HG02973 (cell line): ENCODE measurements around the gene ACSL1.

ENCODE experiments used
- ATAC-seq: cut with Tn5 transposase; IDR thresholded peaks from one replicate; pipeline ENCODE4 v1.9.1; 2021; ENCODE audit warnings: moderate library complexity; ENCODE audit not compliant: unreplicated experiment

The ACSL1 gene

DNA sequence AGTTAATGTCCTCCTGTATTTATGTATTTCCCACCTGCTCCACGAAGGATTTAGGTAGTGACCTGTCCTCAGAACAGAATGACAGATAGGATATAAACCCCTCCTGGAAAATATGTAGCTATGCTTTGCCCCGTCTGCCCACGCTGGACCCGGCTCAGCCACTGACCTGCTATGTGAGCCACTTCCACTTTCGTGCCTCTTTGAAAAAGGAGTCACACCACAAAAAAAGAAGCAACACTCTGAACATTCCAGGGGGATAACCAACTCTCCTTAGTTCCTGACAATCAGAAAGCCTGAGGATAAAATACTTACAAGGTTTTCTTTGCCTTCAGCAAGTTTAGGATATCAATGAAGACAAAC lies 11.1 kb downstream of the ACSL1 start:
- no peak for ATAC-seq

DNA sequence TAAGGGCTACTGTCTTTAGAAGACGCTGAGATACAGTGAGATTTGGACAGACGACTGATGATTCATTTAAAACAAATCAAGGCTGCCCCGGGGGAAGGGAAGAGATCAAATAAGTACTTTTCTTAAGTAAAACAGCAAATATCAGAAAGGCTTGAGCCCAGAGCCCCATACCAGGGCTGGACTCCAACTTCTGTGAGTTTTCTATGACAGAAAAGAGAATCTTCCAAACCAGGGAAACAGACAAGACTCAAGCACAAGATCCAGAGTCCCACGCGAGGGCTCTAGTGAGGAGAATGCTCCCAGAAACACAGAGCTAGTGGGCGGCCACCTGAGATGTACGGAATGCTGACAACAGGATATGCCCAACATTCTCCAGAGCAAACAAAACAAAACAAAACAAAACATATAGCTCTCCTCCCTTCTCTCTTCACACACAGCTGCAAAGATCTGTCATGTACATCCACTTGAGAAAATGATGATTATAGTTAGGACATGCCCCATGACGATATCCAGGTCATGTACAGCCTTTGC lies 13.1 kb downstream of the ACSL1 start:
- no peak for ATAC-seq

DNA sequence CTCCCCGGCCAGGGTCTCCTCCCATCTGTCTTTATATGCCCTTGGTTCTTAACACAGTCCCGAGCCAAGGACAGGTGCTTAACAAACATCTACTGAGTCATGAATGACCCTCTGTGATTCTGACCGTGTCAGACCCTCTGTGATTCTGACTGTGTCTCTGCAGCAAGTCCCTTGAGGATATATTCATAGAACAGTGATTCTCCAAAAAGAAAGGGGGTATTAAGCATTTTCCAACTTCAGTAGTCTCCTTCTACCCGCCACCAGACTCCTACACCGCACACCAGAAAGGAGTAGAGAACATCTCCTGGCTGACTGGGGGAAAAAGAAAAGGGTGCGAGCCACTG lies 13.6 kb downstream of the ACSL1 start:
- no peak for ATAC-seq

DNA sequence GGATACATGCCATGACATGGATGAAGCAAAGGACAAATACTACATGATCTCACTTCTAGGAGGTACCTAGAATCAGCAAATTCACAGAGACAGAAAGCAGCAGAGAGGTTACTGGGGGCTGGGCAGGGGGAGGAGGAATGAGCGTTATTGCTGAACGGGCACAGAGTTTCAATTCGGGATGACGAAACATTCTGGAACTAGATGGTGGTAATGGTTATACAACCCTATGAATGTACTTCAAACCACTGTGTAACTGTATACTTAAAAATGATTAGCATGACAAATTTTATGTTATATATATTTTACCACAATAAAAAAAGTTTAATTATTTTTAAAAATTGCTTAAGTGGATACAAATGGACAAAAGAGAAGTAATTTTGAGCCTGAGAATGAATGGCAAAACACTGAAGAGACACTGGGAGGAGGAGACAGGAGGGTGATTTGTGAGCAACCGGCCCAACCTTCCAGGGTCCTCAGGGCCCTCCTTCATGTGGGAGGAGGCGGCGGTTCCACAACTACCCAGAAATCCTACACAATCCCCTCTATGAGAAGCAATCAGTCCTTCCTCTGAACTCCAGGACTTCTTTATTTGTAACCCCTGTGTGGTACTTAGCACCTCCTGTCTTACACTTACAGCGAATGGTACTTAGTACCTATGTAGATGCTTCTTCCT lies 14.1 kb downstream of the ACSL1 start:
- no peak for ATAC-seq

DNA sequence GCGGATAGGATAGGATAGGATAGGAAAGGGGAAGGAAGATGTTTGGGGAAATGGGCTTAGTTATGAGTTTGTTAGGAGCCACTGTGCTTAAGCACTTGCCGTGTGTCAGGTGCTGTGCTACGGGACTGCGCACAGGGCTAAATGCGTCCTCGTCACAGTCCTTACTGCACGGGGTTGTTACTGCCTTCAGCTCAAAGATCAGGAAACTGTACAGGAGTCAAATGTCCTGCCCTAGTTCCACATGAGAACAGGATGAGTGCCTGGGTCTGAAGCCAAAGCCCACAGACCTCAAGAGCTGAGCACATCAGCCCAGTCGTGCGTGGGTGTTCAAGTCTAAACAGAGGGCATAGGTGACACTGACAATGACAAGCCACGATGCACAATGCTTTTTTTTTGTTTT lies 15.0 kb downstream of the ACSL1 start:
- ATAC-seq = no peak

DNA sequence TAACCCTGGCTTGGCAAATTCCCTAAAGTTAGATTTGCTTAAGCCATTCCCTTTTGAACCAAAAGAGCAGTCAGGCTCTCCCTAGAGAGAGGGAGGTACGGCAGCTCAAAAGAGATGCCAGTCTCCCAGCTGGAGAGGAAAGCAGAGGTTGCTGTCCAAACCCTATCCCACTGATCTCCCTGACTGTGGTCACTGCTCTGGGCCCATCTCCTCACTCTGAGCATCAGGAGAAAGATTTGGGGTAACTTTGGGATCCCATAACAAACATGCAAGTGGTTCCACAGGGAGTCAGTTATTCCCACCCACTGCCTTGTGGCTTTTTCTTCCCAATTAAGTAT lies 17.1 kb downstream of the ACSL1 start:
- ATAC-seq = no peak

DNA sequence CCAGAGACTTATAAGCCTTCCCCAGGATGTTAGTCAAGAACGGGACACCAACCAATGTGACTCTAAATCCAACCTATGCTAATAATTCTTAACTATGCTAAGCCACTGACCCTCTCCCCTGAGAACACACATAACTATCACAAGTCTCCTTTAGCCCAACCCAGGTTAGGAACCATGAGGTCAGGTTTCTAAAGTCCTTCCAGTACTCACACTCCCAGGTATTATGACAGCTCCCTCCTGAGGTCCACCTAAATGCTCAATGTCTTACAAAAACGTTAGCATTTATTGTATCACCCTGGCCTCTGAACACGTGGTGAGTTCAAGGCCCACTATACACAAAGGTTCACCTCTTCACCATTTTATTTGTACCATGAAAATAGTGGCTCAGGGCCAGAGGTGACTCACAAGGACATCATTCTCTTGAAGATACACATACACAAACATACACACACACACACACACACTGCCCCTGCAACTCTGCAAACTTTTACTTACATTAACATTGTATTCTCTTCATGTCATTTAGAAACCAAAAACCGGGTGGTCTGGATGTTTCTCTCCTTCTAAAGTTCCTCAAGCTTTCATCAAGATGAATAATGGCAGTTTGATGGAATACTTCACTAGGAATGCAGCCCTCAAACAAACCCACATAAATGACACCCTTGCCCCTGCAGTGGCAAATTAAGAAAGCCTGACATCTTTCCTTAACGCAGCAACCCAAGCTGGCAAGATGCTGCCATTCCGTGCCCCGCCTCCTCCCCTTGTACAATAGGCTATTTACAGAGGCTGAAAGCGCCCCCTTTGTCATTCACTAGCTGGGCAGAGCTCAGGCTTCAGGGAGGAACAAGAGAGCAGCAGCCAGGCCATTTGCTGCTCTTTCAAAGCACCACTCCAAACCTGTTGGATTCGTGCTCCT lies 17.7 kb downstream of the ACSL1 start:
- no peak for ATAC-seq

DNA sequence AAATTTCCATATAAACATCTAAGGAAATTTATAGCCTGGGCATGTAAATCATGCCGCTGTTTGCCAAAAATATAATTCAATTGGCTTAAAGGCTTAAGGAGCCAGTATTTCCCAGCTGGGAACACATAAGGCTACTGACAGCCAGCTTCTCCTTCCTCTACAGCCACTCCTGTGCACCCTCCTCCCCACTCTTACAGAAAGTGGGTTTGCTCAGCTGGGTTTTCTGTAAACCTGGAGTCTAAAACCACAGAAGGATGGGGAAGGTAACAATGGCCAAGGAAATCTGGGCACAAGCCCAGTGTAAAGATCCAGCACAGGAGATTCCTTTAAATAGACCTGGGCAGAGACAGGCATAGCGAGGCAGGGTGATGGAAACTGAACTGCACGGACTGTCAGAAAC lies 18.5 kb downstream of the ACSL1 start:
- no peak for ATAC-seq

DNA sequence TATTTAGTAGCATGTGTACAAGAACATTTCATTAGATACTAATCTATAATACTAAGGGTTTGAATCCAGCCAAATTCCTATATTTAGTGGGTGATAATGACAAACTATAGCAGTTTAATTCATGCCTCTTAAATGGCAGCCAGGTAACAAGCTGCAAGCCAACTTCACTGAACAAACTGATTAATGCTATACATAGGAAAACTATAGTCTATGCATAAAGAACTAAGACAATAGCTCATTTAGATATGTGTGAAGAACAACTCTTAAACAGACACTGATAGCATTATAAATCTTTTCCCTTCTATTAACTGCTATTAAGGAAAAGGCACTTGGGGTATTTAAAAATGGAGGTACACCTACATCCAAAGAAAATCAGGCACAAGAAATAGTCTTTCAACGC lies 19.1 kb downstream of the ACSL1 start:
- no peak for ATAC-seq

DNA sequence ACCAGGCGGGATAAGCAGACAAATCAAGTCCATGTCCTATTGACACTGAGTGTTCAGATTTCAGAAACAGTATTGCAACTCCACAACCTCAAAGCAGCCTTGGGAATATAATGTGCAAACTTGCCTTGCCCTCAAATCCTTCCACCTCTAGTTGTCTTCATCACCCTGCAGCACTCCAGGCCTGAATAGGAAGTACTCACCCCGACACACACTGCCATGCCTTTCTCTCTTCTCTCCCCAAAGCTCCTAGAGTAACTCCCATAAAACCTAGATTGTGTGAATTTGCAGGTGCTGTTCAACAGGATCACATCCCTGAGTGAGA lies 19.6 kb downstream of the ACSL1 start:
- ATAC-seq = no peak

DNA sequence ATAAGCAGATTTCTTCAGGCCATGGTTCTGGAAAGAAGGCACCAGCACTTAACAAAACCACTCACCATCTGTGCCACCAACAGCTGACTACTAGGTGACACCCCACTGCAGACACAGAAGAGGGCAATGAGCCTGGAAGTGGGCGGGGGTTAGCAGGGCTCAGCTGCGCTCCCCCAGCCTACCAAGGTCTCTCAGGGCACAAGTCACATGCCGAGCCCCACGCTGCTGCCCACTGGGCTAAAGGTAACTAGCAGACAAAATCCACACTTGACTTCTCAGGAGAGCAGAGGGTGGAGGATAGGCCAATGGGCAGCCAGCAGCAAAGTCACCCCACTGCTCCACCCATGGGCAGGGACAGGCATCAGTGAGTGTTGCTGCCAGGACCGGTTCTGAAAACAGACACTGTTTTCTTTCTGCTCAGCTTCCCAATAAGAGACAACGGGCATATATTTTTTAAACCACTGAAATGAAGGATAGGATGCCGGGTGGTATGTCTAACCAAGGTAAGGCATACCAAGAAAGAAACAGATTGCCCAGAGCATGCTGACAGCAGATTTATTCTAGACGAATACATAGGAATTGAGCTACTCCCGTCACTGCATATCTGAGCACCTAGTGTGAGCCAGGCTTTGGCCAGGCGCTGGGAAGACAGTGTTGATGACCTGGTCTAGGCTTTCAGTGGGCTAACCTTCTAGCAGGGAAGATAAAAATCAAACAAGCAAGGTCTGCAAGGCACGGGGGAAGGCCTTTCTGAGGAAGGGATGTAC lies 20.1 kb downstream of the ACSL1 start:
- no peak for ATAC-seq

DNA sequence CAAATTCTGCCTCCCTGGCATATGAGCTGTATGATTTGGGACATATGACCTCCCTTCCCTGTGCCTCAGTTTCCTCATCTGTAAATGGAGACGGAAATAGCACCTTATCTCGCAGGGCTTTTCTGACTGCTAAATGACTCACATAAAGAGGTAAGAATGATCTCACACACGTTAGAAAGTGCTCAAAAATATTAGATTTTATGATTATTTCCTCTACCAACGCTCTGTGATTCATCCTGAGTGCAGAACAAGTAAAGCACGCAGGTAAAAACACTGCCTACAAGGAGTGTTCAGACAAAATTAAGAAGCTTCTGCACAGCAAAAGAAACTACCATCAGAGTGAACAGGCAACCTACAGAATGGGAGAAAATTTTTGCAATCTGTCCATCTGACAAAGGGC lies 21.1 kb downstream of the ACSL1 start:
- no peak for ATAC-seq

DNA sequence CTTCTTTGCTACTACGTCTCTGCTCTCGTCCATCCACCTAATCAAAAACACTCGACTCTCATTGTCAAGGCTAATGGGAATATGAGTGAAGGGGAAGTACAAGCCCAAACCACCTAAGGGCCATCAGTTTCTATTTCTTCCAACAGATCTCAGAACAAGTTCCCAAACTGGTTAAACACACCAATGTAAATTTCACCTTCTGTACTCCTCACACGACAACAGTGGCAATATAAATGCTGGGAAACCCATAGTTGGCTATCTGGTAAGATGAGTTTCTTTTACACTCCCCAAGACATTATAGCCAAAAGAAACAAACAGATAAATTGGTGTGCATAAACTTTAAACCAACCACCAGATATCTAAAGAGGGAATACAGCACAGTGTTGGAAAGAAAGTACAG lies 21.9 kb downstream of the ACSL1 start:
- ATAC-seq = no peak

DNA sequence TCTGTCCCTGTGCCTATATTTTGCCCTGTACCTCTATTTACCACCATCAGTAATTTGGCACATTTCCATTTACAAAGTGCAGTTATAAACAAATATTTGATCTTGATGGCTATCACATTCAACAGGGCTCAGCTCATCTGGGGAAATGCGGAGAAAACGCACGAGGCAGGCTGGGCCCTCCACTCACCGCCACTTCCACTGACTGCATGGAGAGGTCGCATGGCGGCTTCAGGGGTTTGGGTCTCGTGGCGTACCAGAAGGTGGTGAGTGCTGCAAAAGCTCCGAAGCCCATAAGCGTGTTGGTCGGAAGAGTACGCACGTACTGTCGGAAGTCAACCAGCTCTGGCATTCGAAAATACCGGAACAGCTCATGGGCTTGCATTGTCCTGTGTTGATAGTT lies 22.6 kb downstream of the ACSL1 start:
- ATAC-seq = no peak

DNA sequence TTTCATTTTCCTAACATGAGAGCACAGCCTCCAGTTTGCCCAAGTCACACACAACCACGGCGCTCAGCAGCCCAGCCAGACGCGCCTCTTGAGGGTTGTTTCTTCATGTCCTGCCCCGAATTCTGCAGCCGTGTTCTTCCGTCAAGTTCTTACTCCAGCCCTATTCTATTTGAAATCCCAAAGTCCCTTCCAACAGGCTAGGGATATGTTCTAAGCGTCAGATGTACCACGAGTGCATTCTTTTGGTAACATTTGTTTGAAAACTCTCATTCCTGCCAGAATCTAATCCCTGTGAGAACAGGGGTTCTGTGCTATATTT lies 23.1 kb downstream of the ACSL1 start:
- ATAC-seq = no peak

DNA sequence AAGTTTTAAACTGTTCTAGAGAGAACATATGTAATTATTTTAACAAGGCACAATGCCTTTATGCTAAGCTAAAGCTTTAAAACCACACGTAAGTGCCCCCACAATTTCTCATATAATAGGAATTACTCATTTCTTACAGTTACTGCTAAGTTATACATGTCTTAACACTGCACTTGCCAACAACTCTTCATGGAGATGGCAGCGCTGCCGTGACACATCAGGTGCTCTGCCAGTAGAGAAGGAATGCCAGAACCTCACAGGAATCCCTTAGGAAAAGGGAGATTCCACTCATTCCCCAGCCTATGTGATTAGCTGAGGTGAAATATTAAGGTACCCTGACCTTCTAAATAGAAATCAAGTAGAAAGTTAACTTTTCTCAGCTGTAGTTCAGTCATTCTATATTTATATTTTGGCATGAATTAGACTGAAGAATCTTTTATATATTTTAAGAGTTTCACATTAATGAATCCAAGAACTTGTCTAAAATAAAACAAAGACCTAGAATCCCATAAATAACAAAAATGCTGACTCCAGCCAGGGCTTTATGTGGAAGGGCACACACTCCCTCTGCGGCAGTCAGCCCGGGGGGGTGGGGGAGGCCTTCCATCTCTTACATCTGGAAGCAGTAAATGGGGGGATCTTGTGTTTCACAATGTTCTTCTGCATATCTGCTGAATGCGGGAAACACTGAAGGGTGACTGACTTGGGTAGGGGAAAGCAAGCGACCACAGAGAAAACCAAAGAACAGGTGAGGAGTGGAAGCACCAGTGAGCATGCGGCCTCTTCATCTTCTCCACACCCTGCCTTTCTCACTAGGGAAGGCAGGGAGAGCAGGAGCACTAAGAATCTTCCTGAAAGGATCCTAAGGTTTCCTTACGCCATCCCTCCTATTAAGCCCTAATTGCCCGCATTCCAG lies 23.7 kb downstream of the ACSL1 start:
- ATAC-seq = no peak

DNA sequence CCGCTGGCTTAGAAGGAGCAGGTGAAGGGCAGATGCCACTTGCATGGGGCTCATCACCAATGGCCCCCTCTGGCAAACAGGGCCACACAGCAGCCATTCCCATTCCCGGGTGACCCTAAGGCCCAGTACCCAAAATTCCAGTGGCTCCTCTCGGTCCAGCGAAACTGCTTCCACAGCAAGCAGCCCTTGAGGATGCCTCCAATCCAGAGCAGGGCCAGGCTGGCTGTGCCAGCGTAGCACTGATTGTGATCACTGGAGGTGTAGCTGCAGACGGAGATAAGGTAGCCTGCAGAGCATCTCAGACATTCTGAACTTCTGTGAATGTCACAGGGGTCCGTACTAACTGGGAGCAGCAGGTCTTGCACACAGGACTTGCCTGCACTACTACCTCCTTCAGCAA lies 27.3 kb downstream of the ACSL1 start:
- ATAC-seq = no peak

DNA sequence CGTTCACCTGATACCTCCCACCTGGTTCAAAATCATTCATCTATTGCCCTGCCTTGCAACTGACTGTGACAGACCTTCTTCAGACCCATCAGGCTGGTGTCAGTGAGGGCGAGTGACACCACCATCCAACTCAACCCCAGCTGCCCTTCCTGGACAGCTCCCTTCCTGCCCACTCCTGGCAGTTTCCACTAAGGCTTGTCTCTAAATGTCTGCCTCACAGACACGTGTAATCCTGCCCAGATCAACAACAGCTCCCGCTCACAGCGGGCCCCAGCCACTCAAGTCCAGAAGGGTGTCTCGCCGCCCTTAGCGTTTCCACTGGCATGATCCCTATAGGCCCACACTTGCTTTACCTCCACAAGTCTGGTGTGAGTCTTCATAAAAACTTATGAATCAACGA lies 28.9 kb downstream of the ACSL1 start:
- no peak for ATAC-seq

DNA sequence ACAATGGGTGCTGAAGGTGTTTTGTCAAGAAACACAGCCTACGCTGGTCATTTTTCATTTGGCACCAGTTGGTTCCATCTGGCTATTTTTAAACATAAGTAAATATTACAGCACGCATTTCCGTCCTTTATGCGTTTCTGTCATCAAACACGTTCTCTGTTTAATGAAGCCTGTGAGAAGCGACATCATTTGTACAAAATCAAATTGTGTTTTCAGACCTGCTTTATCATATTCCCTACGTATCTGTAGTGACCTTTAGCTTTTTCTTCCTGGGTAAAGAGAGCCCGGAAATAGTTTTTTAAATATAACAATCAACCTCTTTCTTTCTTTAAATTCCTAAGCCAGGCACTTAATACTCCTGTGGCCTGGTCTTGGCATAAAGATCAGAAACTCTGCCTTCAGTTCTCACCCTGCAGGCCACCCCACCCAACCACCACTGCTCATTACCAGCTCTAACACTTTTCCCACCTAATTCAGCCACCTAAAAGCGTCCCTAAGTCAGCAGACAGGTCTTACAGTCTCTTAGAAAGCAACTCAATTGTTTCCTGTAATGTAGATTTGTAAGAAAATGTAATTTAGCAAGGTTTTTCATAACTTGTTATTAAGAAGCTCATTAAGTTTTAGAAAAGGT lies 30.4 kb downstream of the ACSL1 start:
- ATAC-seq = no peak

DNA sequence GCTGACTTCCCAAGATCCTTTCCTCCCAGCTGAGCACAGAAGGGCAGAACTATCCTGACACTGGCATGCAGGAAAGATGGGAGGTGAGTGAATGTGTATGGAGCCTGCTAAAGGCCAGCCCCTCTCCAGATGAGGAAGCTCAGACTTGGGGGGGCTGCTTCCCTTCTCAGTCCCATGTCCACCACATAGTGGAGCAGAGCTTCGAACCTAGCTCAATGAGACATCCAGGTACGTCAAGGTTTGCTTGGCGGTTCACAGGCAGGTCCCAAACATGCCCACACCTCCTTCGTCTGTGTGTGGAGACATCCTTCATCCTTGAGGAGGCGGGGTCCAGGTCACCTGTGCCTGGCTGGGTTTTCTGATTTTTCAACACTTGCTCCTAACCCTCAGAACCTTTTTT lies 31.3 kb downstream of the ACSL1 start:
- ATAC-seq = no peak
